H9 (cell line): ENCODE data around the gene KCNN3. TPM values are rescaled to one million over a fixed set of nuclear protein-coding genes. Genes with fewer than 3 reads are reported as not detected.

Experiments used
- DNase-seq: peaks from one replicate; pipeline ENCODE4 v3.0.0-alpha.2; 2017
- H2AFZ ChIP-seq: one replicate; pipeline ENCODE4 v1.6.1; 2013; ENCODE audit warnings: mild to moderate bottlenecking, low read length, control low read depth, moderate library complexity
- H2AK5ac ChIP-seq: 2 replicates; pipeline ENCODE4 v1.6.1; 2013; ENCODE audit warnings: low read length, control low read depth, mixed read lengths; ENCODE audit not compliant: insufficient read length
- H2BK120ac ChIP-seq: one replicate; pipeline ENCODE4 v1.6.1; 2013; ENCODE audit warnings: low read depth, mild to moderate bottlenecking, low read length, control low read depth, inconsistent platforms; ENCODE audit not compliant: poor library complexity, severe bottlenecking
- H2BK12ac ChIP-seq: 2 replicates; pipeline ENCODE4 v1.6.1; 2013; ENCODE audit warnings: low read length, control low read depth, mixed read lengths, low read depth; ENCODE audit not compliant: insufficient read length
- H2BK15ac ChIP-seq: 2 replicates; pipeline ENCODE4 v1.6.1; 2013; ENCODE audit warnings: low read depth, low read length, control low read depth
- H2BK20ac ChIP-seq: one replicate; pipeline ENCODE4 v1.6.1; 2013; ENCODE audit warnings: low read depth, mild to moderate bottlenecking, low read length, control low read depth, inconsistent platforms; ENCODE audit not compliant: poor library complexity, severe bottlenecking
- H2BK5ac ChIP-seq: 2 replicates; pipeline ENCODE4 v1.6.1; 2013; ENCODE audit warnings: low read length, control low read depth, mixed read lengths; ENCODE audit not compliant: insufficient read length
- H3K14ac ChIP-seq: 2 replicates; pipeline ENCODE4 v1.6.1; 2013; ENCODE audit warnings: low read length, control low read depth; ENCODE audit not compliant: insufficient read depth
- H3K18ac ChIP-seq: 2 replicates; pipeline ENCODE4 v1.6.1; 2013; ENCODE audit warnings: low read depth, mild to moderate bottlenecking, mixed read lengths, low read length, control low read depth; ENCODE audit not compliant: insufficient read length
- H3K23ac ChIP-seq: 2 replicates; pipeline ENCODE4 v1.6.1; 2013; ENCODE audit warnings: low read length, control low read depth, mixed read lengths, low read depth; ENCODE audit not compliant: insufficient read length
- H3K23me2 ChIP-seq: 2 replicates; pipeline ENCODE4 v1.6.1; 2013; ENCODE audit warnings: low read depth, mild to moderate bottlenecking, mixed read lengths, low read length, control low read depth; ENCODE audit not compliant: insufficient read length, poor library complexity, severe bottlenecking
- H3K27ac ChIP-seq: 2 replicates; pipeline ENCODE4 v1.5.1; 2013; ENCODE audit warnings: low read length, control low read depth, mixed read lengths, low read depth; ENCODE audit not compliant: insufficient read length
- H3K27me3 ChIP-seq: 2 replicates; pipeline ENCODE4 v1.6.1; 2013; ENCODE audit warnings: low read length, control low read depth, inconsistent platforms; ENCODE audit not compliant: insufficient read depth
- H3K4ac ChIP-seq: 2 replicates; pipeline ENCODE4 v1.6.1; 2013; ENCODE audit warnings: low read depth, mild to moderate bottlenecking, control low read depth, inconsistent platforms, low read length, moderate library complexity
- H3K4me1 ChIP-seq: 2 replicates; pipeline ENCODE4 v1.6.1; 2013; ENCODE audit warnings: low read length, control low read depth, inconsistent platforms; ENCODE audit not compliant: insufficient read depth
- H3K4me2 ChIP-seq: 2 replicates; pipeline ENCODE4 v1.6.1; 2013; ENCODE audit warnings: low read length, control low read depth, mixed read lengths; ENCODE audit not compliant: insufficient read length, insufficient read depth
- H3K56ac ChIP-seq: 2 replicates; pipeline ENCODE4 v1.6.1; 2013; ENCODE audit warnings: low read depth, mild to moderate bottlenecking, mixed read lengths, low read length, control low read depth; ENCODE audit not compliant: insufficient read length
- H3K79me1 ChIP-seq: 2 replicates; pipeline ENCODE4 v1.6.1; 2013; ENCODE audit warnings: low read depth, mild to moderate bottlenecking, moderate library complexity, low read length, control low read depth, inconsistent platforms; ENCODE audit not compliant: insufficient read depth, poor library complexity, severe bottlenecking
- H3K79me2 ChIP-seq: 2 replicates; pipeline ENCODE4 v1.6.1; 2013; ENCODE audit warnings: low read length, control low read depth, inconsistent platforms; ENCODE audit not compliant: insufficient read depth
- H3K9ac ChIP-seq: 2 replicates; pipeline ENCODE4 v1.6.1; 2013; ENCODE audit warnings: low read length, control low read depth, mixed read lengths; ENCODE audit not compliant: insufficient read length; ENCODE audit errors: extremely low read depth
- H3K9me3 ChIP-seq: one replicate; pipeline ENCODE4 v1.6.1; 2013; ENCODE audit warnings: low read depth, low read length, inconsistent platforms; ENCODE audit not compliant: control insufficient read depth
- H3T11ph ChIP-seq: one replicate; pipeline ENCODE4 v1.6.1; 2013; ENCODE audit warnings: mild to moderate bottlenecking, low read length, control low read depth, inconsistent platforms
- H4K20me1 ChIP-seq: one replicate; pipeline ENCODE4 v1.6.1; 2013; ENCODE audit not compliant: control insufficient read depth, insufficient read length, insufficient read depth
- H4K5ac ChIP-seq: 2 replicates; pipeline ENCODE4 v1.6.1; 2013; ENCODE audit warnings: low read depth, mild to moderate bottlenecking, mixed read lengths, low read length, control low read depth; ENCODE audit not compliant: insufficient read length
- H4K8ac ChIP-seq: replicated peaks from 2 replicates; pipeline ENCODE4 v1.6.1; 2013; ENCODE audit warnings: low read length, control low read depth, mixed read lengths, low read depth; ENCODE audit not compliant: insufficient read length
- H4K91ac ChIP-seq: 2 replicates; pipeline ENCODE4 v1.6.1; 2013; ENCODE audit warnings: low read depth, mild to moderate bottlenecking, moderate library complexity, mixed read lengths, low read length, control low read depth; ENCODE audit not compliant: insufficient read length
- H3K27ac Mint-ChIP-seq, 3 experiments: 2 replicates in 2 of 3; 3 replicates in 1 of 3; pipeline ENCODE4 v1.8.0; 2020 to 2021; ENCODE audit warnings: mixed read lengths in 3 of 3, mild to moderate bottlenecking in 1 of 3, moderate library complexity in 1 of 3
- H3K27me3 Mint-ChIP-seq: 2 replicates; pipeline ENCODE4 v1.8.0; 2021; ENCODE audit warnings: low read depth, mild to moderate bottlenecking, moderate library complexity, mixed read lengths
- H3K36me3 Mint-ChIP-seq, 3 experiments: 2 replicates in 2 of 3; 3 replicates in 1 of 3; pipeline ENCODE4 v1.8.0; 2020 to 2021; ENCODE audit warnings: low read depth in 3 of 3, mixed read lengths in 3 of 3; ENCODE audit not compliant: insufficient read depth in 1 of 3
- H3K4me1 Mint-ChIP-seq, 2 experiments: 2 replicates each; pipeline ENCODE4 v1.8.0; 2020; ENCODE audit warnings: mixed read lengths in 2 of 2
- H3K4me3 Mint-ChIP-seq, 2 experiments: 2 replicates in 1 of 2; 3 replicates in 1 of 2; pipeline ENCODE4 v1.8.0; 2020 to 2021; ENCODE audit warnings: mild to moderate bottlenecking in 2 of 2, mixed read lengths in 2 of 2, moderate library complexity in 1 of 2
- H3K9me3 Mint-ChIP-seq, 2 experiments: 2 replicates in 1 of 2; 3 replicates in 1 of 2; pipeline ENCODE4 v1.8.0; 2020; ENCODE audit warnings: mild to moderate bottlenecking in 2 of 2, mixed read lengths in 2 of 2, moderate library complexity in 1 of 2
- WGBS: extraction: QIAGEN DNeasy Blood & Tissue Kit; methylation state at CpG from one replicate; pipeline ENCODE4 v1.1.7; 2013; ENCODE audit warnings: missing lambda C conversion rate, low lambda C conversion rate, mixed read lengths; ENCODE audit not compliant: insufficient read length; ENCODE audit errors: extremely low coverage; 5-methylcytosine and 5-hydroxymethylcytosine counted together
- total RNA-seq: library from RNA; stranded (reverse); gene quantifications from 2 replicates; pipeline ENCODE4 v1.2.1, GENCODE V29; 2021
- TF ChIP-seq, protein P1 (sequence below): fragments of 200-600 bp; sonication (generic); conservative IDR thresholded peaks from 3 replicates; pipeline ENCODE4 v1.8.0; 2021; ENCODE audit warnings: antibody characterized with exemption, mild to moderate bottlenecking

KCNN3 gene
- total RNA-seq, 1 experiment from 2014 or later: 0.83 TPM

- Histone ChIP-seq H2BK20ac (no peak overlapping the region), H3K9me3 (no peaks in the 10 kb centered on the region), H3K27me3 (no peaks in the 10 kb centered on the region), H4K91ac (no peak overlapping the region), H2BK120ac (no peak overlapping the region), H3K56ac (no peak overlapping the region), H3K79me1 (no peaks in the 10 kb centered on the region), H3K23ac (no peak overlapping the region), H2BK5ac (no peak overlapping the region), H3K9ac (no peak overlapping the region), H3K4me2 (no peak overlapping the region), H3K23me2 (no peaks in the 10 kb centered on the region), H3K18ac (no peak overlapping the region), H2BK15ac (no peak overlapping the region), H3T11ph (no peak overlapping the region), H2BK12ac (no peak overlapping the region), H4K5ac (no peak overlapping the region), H4K8ac (no peak overlapping the region), H3K14ac (no peak overlapping the region), H2AFZ (no peak overlapping the region), H3K27ac (no peak overlapping the region), H4K20me1 (no peaks in the 10 kb centered on the region), H3K4ac (no peak overlapping the region), H2AK5ac (no peak overlapping the region), H3K4me1 (no peaks in the 10 kb centered on the region), H3K79me2 (no peaks in the 10 kb centered on the region)
- TF ChIP-seq, protein P1, sequence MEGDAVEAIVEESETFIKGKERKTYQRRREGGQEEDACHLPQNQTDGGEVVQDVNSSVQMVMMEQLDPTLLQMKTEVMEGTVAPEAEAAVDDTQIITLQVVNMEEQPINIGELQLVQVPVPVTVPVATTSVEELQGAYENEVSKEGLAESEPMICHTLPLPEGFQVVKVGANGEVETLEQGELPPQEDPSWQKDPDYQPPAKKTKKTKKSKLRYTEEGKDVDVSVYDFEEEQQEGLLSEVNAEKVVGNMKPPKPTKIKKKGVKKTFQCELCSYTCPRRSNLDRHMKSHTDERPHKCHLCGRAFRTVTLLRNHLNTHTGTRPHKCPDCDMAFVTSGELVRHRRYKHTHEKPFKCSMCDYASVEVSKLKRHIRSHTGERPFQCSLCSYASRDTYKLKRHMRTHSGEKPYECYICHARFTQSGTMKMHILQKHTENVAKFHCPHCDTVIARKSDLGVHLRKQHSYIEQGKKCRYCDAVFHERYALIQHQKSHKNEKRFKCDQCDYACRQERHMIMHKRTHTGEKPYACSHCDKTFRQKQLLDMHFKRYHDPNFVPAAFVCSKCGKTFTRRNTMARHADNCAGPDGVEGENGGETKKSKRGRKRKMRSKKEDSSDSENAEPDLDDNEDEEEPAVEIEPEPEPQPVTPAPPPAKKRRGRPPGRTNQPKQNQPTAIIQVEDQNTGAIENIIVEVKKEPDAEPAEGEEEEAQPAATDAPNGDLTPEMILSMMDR: peak; percentile 70
- H3K4me1 Mint-ChIP-seq: 0 out of 4 replicates have a peak, but pooled peaks cover 0 to 3% of the 10 kb centered on the region in 2 experiments
- H3K9me3 Mint-ChIP-seq: no peaks in the 10 kb centered on the region
- H3K27ac Mint-ChIP-seq: no peak overlapping the region; a peak in 1 of 7 replicates
- H3K36me3 Mint-ChIP-seq: no peaks in the 10 kb centered on the region
- WGBS: no CpG with 5 or more reads among the region's 3 CpGs
- peak; percentile 67 for DNase-seq
- peaks cover 35% of the 10 kb centered on the region for H3K27me3 Mint-ChIP-seq
- no peak overlapping the region; a peak in 1 of 5 replicates for H3K4me3 Mint-ChIP-seq
Observed at GRCh38 chr1:154765970-154766369, 104.1 kb downstream of the KCNN3 start.
